K562 treated with DMSO at 1 percent for 48 hours (cell line): Measurements from ENCODE around the gene CEP57L1. TPM values are rescaled to one million over a fixed set of nuclear protein-coding genes. Genes with fewer than 3 reads are reported as not detected.

Experiments
- total RNA-seq: library from RNA; unstranded; fragments of 300-600 nt; gene quantifications from 2 replicates; pipeline ENCODE4 v1.2.3, GENCODE V29; 2022; ENCODE audit warnings: low replicate concordance; ENCODE audit errors: extremely low read depth

CEP57L1 gene
- not detected in 2 replicates for total RNA-seq

DNA sequence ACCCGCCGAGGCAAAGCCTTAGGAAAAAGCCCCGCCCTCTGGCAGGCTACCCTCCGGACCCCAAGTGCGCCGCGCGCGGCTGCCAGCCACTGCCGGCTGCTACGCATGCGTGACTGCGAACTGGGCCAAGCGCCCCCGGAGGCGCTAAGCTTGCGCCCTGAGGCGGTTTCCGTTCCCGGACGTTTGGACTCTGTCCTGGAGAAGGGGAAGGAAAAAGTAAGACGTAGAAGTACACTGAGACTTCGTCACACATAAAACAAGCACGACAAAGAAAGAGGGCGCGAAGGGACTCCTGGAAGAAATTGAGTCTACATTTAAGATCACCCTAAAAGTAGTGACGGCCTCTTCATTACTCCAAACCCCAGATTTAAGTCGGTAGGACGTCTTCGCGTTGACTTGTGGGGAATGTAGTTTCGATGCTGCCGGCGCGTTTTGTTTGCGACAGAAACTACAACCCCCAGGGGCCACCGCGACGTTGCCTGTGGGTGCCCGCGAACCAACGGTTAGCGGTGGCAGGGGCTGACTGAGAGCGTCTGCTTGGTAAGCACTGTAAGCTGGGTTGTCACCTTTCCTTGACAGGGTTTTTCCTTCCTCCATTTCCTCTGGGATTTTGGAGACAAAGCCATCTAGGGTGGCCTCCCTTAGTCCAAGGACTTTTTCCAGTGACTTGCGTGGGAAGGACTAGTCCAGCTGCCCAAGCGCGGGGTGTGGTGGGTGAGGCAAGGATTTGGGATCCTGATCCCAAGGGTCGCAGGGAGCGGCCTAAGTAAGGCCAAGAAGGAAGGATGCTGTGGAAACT is at the start of gene CEP57L1:
Gene CEP57L1, plus strand, starts transcription at position 472 of the 799 bp plus-strand sequence. CDS start 49,715 bp downstream, outside the sequence.

DNA sequence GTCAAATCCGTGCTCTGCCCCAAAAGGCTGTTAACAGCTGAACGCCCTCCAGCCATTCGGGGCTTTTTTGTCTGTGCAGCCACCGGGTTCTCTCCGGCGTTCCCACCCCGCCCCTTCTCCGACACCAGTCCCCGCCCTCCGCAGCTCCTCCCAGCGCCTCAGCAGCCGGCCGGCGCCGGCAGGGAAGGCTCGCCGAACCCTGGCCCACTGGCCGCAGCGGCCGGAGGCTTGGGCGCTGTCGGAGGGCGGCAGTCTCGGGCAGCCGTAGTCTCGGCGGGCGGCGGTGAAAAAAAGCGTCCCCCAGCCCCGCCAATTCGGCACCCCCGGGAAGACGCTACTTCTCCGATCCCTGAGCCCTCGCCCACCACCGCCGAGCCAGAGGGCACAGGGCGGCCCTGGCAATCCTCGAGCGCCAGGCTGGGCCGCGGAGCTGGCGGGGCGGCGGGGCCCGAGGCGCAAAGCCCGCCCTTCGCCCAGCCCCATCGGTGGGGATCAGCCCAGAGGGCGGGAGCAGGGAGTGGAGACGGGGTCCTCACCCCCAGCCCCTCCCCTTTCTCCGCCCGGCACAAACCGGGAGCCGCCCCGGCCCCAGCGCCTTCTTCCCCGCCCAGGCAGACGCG is 781 bp upstream of the CEP57L1 start, which contains the start of gene SESN1:
Gene SESN1, minus strand, starts transcription at position 431 of the 620 bp plus-strand sequence. CDS start 773 bp downstream, outside the sequence.

Other genes with a start within 250 kb of the CEP57L1 start
- not detected in 2 replicates for gene ARMC2, start 247.1 kb upstream of the CEP57L1 start, total RNA-seq
- gene SESN1, start 661 bp upstream of the CEP57L1 start, total RNA-seq = not detected in 2 replicates